Measurements from ENCODE around the gene UBE2H.
"Not testable (repeated sequence)": the region's sequence is repeated elsewhere in the genome, so short reads cannot be mapped to it uniquely, and the experiment has no call there.

Gene UBE2H

DNA sequence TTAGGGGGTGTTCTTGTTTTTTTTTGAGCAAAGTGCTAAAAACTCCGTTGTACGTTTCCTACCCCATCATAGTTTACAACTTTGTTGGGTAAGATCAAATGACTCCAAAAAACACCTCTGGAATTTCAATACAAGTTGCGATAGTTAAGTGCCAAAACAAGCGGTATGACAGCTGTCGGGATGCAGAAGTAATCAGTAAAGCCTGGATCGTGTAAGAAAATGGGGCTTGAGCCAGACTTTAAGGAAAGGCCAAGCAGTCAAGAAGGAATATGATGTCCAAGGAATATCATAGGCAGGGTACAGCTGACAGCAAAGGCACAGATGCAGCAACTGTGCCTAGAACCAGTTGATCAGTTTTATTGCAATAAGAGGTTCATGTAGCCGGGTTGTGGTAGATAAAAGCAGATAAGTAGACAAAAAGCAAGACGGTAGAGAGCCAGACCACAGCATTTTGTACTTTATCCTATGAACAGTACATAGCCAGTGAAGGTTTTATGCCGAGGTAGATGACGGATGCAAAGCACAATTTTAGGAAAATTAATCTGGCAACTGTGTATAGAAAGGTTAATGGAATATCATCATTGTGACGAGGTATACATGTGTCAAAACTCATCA is 45.5 kb downstream of the UBE2H start:
- no peak for DNase-seq (ENCODE audit: low read depth)

- DNase-seq (ENCODE audit: low read depth): no peak
Measured at GRCh38 chr7:129906700-129907099, 46.1 kb downstream of the UBE2H start.

DNA sequence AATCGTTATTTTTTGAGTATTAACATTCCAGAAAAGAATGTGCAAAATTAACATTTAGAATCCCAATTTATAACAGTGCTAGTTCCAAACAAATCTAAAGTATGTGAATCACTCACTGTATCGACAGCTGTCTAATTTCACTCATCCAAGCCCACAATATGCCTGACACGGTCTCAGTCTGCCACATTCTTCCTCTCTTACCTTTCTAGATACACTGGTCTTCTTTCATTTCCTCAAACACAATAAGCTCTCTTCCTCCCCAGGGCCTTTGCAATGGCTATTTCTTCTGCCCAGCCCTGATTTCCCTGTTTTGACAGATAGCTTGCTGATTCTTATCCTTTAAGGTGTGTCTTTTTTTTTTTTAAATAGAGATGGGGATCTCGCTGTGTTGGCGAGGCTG is 48.8 kb downstream of the UBE2H start:
- DNase-seq (ENCODE audit: low read depth): no peak

DNA sequence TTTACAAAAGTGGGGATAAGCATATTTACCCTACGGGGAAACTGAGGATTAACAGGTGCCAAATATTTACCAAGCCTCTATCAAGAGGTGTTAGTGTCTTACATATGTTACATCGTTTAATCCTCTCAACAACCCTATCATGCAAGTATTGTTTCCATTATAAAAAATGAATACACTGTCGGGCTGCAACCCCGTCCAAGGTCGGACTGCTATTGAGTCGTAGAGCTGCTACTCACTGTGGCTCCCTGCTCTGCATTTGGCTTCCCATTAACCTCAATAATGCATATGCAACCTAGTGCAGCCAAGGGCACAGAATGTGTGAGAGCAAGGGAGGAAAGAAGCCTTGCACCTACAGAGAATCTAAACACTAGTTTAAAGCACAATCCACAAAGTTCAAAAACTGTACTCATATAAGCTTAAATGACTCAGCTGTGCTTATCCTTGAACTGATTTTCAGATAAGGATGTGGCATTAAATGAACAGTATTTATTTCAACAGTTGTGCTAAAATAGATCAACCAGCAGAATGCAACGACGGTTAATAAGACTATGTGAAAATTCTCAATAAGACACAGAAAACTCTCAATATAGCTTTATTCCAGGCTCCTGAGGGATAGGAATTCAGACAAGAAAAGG is 49.9 kb downstream of the UBE2H start:
- no peak for DNase-seq (ENCODE audit: low read depth)

- no peak for DNase-seq (ENCODE audit: low read depth)
Measured at GRCh38 chr7:129898502-129899160, 54.1 kb downstream of the UBE2H start.

DNA sequence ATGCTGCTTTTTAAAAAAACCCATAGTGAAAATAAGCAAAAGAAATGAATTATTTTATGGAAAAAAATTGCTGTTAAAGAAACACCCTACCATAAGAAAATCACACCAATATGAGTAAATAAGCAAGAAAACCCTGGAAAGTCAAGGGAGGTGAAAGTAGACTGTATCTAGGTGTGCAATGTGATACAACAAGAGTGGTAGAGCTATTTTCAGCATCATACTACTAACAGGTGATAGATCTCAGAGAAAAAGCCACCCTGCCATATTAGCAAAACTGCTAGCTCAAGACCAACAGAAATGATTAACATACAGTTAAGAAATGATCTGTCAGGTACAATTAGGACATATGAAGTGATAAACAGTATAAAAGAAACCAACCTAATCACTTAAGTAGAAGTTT is 54.8 kb downstream of the UBE2H start:
- no peak for DNase-seq (ENCODE audit: low read depth)

- DNase-seq (ENCODE audit: low read depth): no peak
Measured at GRCh38 chr7:129896568-129897382, 56.0 kb downstream of the UBE2H start.

GRCh38 chr7:129894184-129894583 is 58.6 kb downstream of the UBE2H start:
- DNase-seq (ENCODE audit: low read depth): not testable (repeated sequence)

DNA sequence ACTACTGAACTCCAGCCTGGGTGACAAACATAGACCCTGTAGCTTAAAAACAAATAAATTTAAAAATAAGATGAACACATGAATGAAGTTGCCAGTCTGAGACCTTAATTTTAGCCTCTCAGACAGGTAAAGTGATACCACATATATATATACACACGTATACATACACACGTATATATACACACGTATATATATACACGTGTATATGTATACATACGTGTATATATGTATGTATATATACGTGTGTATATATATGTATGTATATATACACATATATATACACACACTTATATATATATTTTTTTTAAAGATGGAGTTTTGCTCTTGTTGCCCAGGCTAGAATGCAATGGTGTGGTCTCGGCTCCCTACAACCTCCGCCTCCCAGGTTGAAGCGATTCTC is 62.7 kb downstream of the UBE2H start:
- DNase-seq (ENCODE audit: low read depth): no peak

DNA sequence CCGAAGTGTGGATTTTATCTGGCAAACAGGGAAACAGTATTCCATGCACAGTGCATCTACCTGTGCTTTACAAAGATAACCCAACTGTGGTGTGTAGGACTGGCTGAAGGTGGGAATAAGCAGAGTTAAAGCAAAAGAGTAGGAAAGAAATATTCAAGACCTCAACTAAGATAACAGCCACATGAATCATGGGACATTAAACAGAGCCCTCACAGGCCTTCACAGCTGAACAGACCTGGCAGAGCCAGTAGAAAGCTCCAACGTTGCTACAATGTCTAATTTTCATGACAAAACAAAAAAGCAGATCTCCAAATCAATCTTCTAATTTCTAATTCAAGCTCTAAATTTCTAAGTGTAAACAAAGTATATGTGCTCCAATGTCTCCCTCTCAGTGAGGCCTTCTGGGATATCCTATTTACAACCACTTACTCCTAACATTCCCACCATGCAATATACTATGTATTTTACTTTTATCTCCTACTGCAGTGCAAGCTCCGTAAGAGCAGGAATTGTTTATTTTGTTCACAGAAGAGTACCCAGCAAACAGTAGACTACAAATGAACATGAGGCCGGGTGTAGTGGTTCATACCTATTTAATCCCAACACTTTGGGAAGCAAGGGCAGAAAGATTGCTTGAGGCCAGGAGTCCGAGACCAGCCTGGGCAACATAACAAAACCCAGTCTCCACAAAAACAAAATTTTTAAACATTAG is 63.5 kb downstream of the UBE2H start:
- no peak for DNase-seq (ENCODE audit: low read depth)

DNA sequence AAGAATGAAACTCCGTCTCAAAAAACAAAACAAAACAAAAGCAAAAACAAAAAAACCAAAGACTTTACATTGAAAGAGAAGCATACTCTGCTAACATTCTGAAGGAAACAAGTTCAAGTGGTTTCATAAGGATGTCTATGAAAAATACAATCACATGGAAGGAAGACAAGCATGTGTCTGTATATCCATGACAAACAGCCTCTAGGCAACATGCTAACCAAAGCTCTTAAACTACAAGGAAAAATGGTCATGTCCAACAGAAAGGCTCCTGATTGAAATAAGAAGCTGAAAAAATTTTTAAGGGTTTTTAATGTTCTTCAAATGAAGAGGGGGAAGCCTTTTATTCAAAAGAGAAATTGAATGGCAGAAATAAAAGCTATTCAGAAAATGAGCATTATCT is 64.9 kb downstream of the UBE2H start:
- DNase-seq (ENCODE audit: low read depth): no peak

DNA sequence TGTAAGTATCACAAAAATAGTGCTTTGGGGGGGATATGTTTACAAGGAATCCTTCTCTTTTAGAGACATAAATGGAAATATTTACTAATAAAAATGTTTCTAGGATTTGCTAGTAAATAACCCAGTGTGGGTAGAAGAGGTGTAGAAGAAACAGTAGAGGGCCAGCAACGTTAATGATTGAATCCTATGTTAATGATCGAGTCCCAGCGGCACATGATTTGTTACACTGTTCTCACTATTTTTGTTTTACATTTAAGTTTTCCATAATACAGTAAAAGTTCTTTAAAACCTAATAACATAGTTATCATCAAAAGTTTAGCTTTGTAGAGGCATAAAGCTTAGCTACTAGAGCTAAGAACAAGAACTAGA is 66.0 kb downstream of the UBE2H start:
- no peak for DNase-seq (ENCODE audit: low read depth)

- DNase-seq (ENCODE audit: low read depth): no peak
Measured at GRCh38 chr7:129886167-129886817, 66.5 kb downstream of the UBE2H start.

DNA sequence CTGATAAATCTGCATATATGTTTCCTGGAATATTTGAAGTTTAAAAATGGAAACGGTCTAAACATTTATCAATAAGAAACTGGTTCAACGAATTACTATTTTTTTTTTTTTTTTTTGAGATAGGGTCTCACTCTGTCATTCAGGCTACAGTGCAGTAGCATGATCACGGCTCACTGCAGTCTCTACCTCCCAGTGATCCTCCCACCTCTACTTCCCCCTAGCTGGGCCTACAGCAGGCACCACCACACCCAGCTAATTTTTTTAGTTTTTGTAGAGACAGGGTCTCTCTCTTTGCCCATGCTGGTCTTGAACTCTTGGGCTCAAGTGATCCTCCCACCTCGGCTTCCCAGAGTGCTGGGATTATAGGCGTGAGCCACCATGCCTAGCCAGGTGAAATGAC is 68.3 kb downstream of the UBE2H start:
- DNase-seq (ENCODE audit: low read depth): no peak

GRCh38 chr7:129883151-129883550 is 69.6 kb downstream of the UBE2H start:
- no peak for DNase-seq (ENCODE audit: low read depth)

DNA sequence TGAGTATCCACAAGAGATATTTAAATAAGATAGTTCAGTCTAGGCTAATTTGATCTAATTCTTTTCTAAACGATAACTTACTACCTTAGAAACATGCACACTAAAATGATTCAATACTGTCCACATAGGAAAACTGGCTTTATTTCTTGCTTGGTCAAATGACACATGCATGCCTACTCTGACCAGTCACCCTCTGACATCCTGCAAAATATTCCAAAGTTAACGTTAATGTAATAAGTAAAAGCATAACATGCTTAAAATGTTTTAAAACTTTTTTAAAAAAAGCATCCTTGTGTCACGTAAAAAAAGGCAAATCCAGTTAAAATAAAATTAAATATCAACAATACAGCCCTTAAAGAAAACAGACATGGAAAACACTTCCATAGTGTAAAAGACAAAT is 70.2 kb downstream of the UBE2H start:
- DNase-seq (ENCODE audit: low read depth): no peak

DNA sequence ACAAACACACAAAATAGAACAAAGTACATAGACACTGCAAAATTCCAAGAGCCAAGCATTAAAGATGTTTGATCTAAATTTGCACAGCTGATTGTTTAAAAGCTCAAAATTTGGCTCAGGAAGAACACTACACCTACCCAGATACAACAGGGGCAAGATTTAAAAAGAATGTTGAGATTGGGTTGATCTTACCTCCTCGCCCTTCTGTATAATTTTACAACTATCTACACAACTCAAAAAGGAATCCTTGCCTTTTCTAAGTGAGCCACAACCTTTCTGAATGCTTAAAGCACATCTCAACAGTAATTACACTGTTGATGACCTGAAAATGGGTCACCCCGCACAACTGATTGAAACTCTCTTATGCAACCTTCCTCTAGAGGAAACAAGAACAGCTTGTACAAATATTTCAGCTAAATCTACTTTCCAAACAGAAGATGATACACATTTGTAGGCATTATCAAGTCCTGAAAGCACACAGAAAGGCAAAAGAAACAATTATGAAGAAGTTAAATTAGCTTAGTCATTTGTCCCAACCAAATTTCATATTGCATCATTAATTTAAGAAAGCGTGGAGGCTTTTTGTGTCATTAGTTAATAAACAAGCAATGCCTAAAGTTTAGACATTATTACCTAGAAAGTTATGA is 75.5 kb downstream of the UBE2H start:
- no peak for DNase-seq (ENCODE audit: low read depth)

GRCh38 chr7:129875745-129876411 is 76.9 kb downstream of the UBE2H start:
- no peak for DNase-seq (ENCODE audit: low read depth)

DNA sequence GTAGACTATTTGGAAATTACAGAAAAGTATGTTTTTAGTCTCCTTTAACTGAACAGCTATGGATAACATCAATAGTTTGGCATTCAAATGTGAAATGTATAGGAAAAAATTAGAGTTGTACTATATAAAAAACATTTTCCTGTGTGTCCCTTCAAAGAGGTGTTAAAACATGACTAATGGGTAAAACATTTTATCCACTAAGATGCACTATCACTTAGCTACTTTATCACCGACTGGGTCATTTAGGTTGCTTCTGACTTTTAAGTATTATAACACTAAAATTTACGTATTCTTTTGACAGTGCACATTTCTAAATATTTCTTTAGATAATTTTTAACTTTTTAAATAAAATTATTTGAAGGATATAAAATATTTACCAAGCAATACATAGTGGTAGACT is 77.6 kb downstream of the UBE2H start:
- DNase-seq (ENCODE audit: low read depth): no peak

GRCh38 chr7:129874722-129875121 is 78.0 kb downstream of the UBE2H start:
- DNase-seq (ENCODE audit: low read depth): no peak

DNA sequence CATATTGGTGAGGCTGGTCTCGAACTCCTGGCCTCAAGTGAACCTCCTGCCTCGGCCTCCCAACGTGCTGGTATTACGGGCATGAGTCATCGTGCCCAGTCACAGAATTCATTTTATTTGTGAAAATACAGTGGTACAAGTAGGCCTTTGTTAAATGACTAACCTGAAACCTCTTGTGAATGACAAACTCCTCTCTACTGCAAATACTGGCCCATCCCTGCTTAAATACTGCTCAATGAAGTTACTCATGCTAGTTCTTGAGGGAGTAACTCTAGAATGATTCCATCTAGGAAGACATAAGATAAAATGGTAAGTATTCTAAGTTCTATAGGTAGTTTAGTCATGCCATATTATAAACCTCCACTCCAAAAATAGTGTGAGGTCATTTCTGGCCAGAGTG is 80.7 kb downstream of the UBE2H start:
- DNase-seq (ENCODE audit: low read depth): no peak

Measured in activated T-cell treated with anti-CD3 and anti-CD28 coated beads for 48 hours (primary cell).